OCI-LY7 (cell line): ENCODE measurements around the gene TMEM144.

ENCODE experiments used
- EZH2phosphoT487 ChIP-seq: fragments of 200-600 bp; sonication (generic); IDR thresholded peaks from 2 replicates; pipeline ENCODE4 v1.6.1; 2018; ENCODE audit warnings: low read depth, borderline replicate concordance, mild to moderate bottlenecking, mixed run types, antibody characterized with exemption, low read length, moderate library complexity, mixed read lengths
- TF ChIP-seq, protein P1 (sequence below): fragments of 200-600 bp; sonication (generic); conservative IDR thresholded peaks from 2 replicates; pipeline ENCODE4 v1.5.1; 2014; ENCODE audit warnings: mild to moderate bottlenecking, antibody characterized with exemption, low read length, moderate library complexity, mixed read lengths

DNA sequence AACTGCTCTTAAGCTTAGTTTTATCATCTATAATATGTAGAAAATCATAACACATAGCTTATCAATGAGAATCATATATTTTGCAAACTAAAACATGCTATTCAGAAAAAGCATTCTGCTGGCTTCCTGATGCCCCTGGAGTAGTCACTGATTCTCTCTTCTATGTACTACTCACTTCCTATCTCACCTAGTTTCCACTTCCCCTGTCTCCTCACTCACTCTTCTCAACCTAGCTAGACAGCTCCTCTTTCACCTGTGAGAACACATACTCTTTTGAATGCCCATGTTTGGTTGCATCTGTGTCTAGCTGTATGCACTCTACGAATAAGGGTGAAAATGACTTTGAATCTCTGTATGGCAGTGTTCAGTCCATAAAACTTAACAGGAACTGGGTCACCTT is 9.3 kb downstream of the TMEM144 start:
- TF ChIP-seq, protein P1, sequence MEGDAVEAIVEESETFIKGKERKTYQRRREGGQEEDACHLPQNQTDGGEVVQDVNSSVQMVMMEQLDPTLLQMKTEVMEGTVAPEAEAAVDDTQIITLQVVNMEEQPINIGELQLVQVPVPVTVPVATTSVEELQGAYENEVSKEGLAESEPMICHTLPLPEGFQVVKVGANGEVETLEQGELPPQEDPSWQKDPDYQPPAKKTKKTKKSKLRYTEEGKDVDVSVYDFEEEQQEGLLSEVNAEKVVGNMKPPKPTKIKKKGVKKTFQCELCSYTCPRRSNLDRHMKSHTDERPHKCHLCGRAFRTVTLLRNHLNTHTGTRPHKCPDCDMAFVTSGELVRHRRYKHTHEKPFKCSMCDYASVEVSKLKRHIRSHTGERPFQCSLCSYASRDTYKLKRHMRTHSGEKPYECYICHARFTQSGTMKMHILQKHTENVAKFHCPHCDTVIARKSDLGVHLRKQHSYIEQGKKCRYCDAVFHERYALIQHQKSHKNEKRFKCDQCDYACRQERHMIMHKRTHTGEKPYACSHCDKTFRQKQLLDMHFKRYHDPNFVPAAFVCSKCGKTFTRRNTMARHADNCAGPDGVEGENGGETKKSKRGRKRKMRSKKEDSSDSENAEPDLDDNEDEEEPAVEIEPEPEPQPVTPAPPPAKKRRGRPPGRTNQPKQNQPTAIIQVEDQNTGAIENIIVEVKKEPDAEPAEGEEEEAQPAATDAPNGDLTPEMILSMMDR: no peak
- TF ChIP-seq EZH2phosphoT487: no peak
